Measurements from ENCODE around the gene ITGA11. TPM values are rescaled to one million over a fixed set of nuclear protein-coding genes. Genes with fewer than 3 reads are reported as not detected.

Gene ITGA11
- total RNA-seq, 1 donor from 2014 or later, result 7.0 TPM

GRCh38 chr15:68445351-68445750 lies 13.4 kb upstream of the ITGA11 start:
- H3K36me3 ChIP-seq (ENCODE audit: control insufficient read depth, insufficient read depth, low read length), result no peaks in the 10 kb centered on the region
- no peak for DNase-seq (ENCODE audit: low read depth)
- no peak for TF ChIP-seq CTCF (IDR thresholded peaks at IDR 0.05; ENCODE audit: insufficient read depth, low read length, poor library complexity, severe bottlenecking)
- H3K27me3 ChIP-seq (ENCODE audit: control insufficient read depth, insufficient read depth, low read length), result no peaks in the 10 kb centered on the region
- H3K4me3 ChIP-seq (ENCODE audit: low read depth, low read length), result no peak overlapping the region

DNA sequence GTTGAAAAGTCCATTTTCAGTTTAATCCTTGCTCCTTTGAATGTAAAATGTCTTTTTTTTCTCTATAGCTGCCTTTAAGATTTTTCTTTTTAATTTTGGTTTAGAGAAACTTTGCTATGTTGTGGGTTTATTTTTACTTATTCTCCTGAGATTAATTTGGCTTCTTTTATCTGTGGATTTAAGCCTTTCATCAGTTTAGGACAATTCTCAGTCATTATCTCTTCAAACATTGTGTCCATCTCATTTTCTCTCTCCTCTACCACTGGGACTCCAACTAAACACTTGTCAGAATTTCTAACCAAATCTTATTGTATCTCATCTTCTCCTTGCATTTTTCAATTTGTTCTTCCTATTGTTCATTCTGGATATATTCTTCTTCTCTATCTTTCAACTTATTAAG lies 12.4 kb upstream of the ITGA11 start:
- no peaks in the 10 kb centered on the region for H3K36me3 ChIP-seq (ENCODE audit: control insufficient read depth, insufficient read depth, low read length)
- peaks cover 6% of the 10 kb centered on the region for H3K27me3 ChIP-seq (ENCODE audit: control insufficient read depth, insufficient read depth, low read length)
- TF ChIP-seq CTCF (IDR thresholded peaks at IDR 0.05; ENCODE audit: insufficient read depth, low read length, poor library complexity, severe bottlenecking), result no peak
- no peak for DNase-seq (ENCODE audit: low read depth)
- H3K4me3 ChIP-seq (ENCODE audit: low read depth, low read length), result no peak overlapping the region

- Histone ChIP-seq H3K4me3 (ENCODE audit: low read depth, low read length) (no peak overlapping the region), H3K36me3 (ENCODE audit: control insufficient read depth, insufficient read depth, low read length) (no peaks in the 10 kb centered on the region), H3K27me3 (ENCODE audit: control insufficient read depth, insufficient read depth, low read length) (peaks cover 8% of the 10 kb centered on the region)
- no peak for DNase-seq (ENCODE audit: low read depth)
- no peak for TF ChIP-seq CTCF (IDR thresholded peaks at IDR 0.05; ENCODE audit: insufficient read depth, low read length, poor library complexity, severe bottlenecking)
Observed at GRCh38 chr15:68442903-68443302, 10.9 kb upstream of the ITGA11 start.

DNA sequence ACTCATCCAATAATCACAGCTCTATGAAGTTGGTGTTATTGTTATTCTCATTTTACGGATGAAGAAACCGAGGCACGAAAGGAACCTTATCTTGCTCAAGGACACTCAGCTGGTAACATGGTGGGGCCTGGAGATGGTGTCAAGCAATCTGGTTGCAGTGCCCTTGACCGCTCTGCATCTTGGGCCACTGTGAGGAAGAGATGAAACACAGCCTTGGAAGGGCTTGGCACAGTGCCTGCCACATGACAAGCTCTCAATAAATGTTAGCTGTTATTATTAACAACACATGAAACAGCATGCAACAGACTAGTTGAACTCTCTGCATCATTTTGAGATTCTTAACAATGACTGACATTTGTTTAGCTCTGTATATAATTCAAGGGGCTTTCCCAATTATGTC lies 10.1 kb upstream of the ITGA11 start:
- TF ChIP-seq CTCF (IDR thresholded peaks at IDR 0.05; ENCODE audit: insufficient read depth, low read length, poor library complexity, severe bottlenecking), result no peak
- peaks cover 13% of the 10 kb centered on the region for H3K27me3 ChIP-seq (ENCODE audit: control insufficient read depth, insufficient read depth, low read length)
- H3K36me3 ChIP-seq (ENCODE audit: control insufficient read depth, insufficient read depth, low read length), result no peaks in the 10 kb centered on the region
- no peak overlapping the region for H3K4me3 ChIP-seq (ENCODE audit: low read depth, low read length)
- DNase-seq (ENCODE audit: low read depth), result no peak

DNA sequence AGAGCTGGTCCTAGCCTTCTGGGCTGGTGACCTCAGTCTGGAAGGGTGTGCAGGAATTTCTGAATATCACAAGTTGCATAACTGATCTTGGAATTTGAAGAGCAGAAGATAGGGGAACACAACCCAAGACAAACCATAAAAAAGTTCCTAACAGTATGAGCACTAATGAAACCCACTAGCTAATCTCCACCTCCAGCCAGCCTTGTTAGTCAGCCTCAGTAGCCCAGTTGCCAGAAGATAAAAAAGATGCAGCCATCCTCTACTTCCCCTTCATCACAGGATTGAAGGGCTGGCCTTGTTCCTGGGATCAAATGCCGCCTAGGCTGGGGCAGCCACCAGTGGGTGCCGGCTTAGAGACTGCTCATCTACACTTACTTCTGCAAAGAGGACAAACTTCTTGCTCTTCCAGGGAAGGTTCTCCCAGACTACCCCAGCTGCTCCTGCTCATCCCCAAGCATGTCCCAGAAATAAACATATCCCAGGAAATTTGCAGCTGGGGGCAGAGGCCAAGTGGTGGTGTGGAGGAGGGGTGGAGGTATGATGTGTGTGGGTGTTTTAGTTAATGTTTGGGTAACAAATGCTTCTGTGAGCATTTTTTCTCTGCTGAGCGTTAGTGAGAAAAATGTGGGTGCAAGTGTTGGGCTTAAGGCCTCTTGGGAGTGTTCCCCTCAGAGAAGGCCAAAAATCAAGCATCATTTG lies 9.2 kb upstream of the ITGA11 start:
- H3K27me3 ChIP-seq (ENCODE audit: control insufficient read depth, insufficient read depth, low read length), result peaks cover 14% of the 10 kb centered on the region
- no peak for TF ChIP-seq CTCF (IDR thresholded peaks at IDR 0.05; ENCODE audit: insufficient read depth, low read length, poor library complexity, severe bottlenecking)
- H3K36me3 ChIP-seq (ENCODE audit: control insufficient read depth, insufficient read depth, low read length), result no peaks in the 10 kb centered on the region
- H3K4me3 ChIP-seq (ENCODE audit: low read depth, low read length), result no peak overlapping the region
- no peak for DNase-seq (ENCODE audit: low read depth)

DNA sequence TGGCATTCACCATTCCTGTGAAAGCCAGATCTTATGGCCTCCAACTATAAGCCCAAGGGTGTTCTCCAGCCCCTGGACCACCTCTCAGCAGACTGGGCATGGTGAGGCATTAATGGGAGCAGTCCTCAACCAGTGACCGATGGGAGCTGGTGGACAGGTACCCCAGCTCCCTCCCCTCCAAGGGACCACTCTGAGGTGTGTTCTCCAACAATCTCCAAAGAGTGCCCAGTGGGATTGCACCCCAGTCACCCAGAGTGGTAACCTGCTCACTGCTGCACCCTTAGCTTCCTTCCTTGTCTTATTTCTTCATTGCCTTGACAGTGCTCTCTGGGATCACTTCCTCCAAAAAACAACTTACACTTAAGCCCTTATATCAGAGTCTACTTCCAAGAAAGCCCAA lies 8.2 kb upstream of the ITGA11 start:
- H3K4me3 ChIP-seq (ENCODE audit: low read depth, low read length), result no peak overlapping the region
- no peak for TF ChIP-seq CTCF (IDR thresholded peaks at IDR 0.05; ENCODE audit: insufficient read depth, low read length, poor library complexity, severe bottlenecking)
- no peaks in the 10 kb centered on the region for H3K36me3 ChIP-seq (ENCODE audit: control insufficient read depth, insufficient read depth, low read length)
- DNase-seq (ENCODE audit: low read depth), result no peak
- H3K27me3 ChIP-seq (ENCODE audit: control insufficient read depth, insufficient read depth, low read length), result peaks cover 14% of the 10 kb centered on the region
